Activated naive CD8-positive, alpha-beta T cell treated with anti-CD3 and anti-CD28 coated beads, Interleukin-2, amount 50 U/mL, for 24 hours (primary cell): ENCODE measurements around the gene ZBTB7C.

Experiments used
- ATAC-seq: fragments of 150-1000 bp; cut with Tn5 transposase; one replicate; pipeline ENCODE4 v1.10.0; 2021
- DNase-seq: peaks from one replicate; pipeline ENCODE4 v3.0.0; 2021
- H3K27ac Mint-ChIP-seq: one replicate; pipeline ENCODE4 v1.8.0; 2021; ENCODE audit warnings: mild to moderate bottlenecking, mixed read lengths
- H3K27me3 Mint-ChIP-seq: one replicate; pipeline ENCODE4 v1.8.0; 2021; ENCODE audit warnings: mixed read lengths
- H3K36me3 Mint-ChIP-seq: one replicate; pipeline ENCODE4 v1.8.0; 2021; ENCODE audit warnings: low read depth, mixed read lengths
- H3K4me1 Mint-ChIP-seq: one replicate; pipeline ENCODE4 v1.8.0; 2021; ENCODE audit warnings: mixed read lengths
- H3K4me3 Mint-ChIP-seq: one replicate; pipeline ENCODE4 v1.8.0; 2021; ENCODE audit warnings: mild to moderate bottlenecking, moderate library complexity, mixed read lengths
- H3K9me3 Mint-ChIP-seq: one replicate; pipeline ENCODE4 v1.8.0; 2021; ENCODE audit warnings: mixed read lengths

The ZBTB7C gene

DNA sequence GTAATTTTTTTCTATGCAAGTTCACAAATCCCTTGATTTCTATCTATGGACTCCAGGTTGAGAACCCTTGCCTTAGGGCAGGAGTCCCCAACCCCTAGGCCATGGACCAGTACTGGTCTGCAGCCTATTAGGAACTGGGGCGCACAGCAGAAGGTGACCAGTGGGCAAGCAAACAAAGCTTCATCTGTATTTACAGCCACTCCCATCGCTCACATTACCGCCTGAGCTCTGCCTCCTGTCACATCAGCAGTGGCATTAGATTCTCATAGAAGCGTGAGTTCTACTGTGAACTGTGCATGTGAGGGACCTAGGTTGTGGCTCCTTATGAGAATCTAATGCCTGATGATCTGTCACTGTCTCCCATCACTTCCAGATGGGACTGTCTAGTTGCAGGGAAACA, 408.5 kb downstream of the ZBTB7C start:
- Mint-ChIP-seq H3K27ac (no peak overlapping the region), H3K4me1 (peaks cover 2% of the 10 kb centered on the region), H3K4me3 (no peak overlapping the region), H3K36me3 (no peaks in the 10 kb centered on the region), H3K9me3 (peaks cover 14% of the 10 kb centered on the region), H3K27me3 (no peaks in the 10 kb centered on the region)
- ATAC-seq = no peak
- DNase-seq = no peak

- Mint-ChIP-seq H3K36me3 (no peaks in the 10 kb centered on the region), H3K27me3 (no peaks in the 10 kb centered on the region), H3K27ac (no peak overlapping the region), H3K4me1 (peaks cover 2% of the 10 kb centered on the region), H3K9me3 (peaks cover 14% of the 10 kb centered on the region), H3K4me3 (no peak overlapping the region)
- ATAC-seq (no peak), DNase-seq (no peak)
Observed at GRCh38 chr18:47999801-48000248, 409.4 kb downstream of the ZBTB7C start.

GRCh38 chr18:47997338-47997780, 411.8 kb downstream of the ZBTB7C start:
- Mint-ChIP-seq H3K36me3 (no peaks in the 10 kb centered on the region), H3K9me3 (peaks cover 14% of the 10 kb centered on the region), H3K4me1 (no peaks in the 10 kb centered on the region), H3K27me3 (no peaks in the 10 kb centered on the region), H3K4me3 (no peak overlapping the region), H3K27ac (no peak overlapping the region)
- DNase-seq (peak; percentile 47), ATAC-seq (no peak)

DNA sequence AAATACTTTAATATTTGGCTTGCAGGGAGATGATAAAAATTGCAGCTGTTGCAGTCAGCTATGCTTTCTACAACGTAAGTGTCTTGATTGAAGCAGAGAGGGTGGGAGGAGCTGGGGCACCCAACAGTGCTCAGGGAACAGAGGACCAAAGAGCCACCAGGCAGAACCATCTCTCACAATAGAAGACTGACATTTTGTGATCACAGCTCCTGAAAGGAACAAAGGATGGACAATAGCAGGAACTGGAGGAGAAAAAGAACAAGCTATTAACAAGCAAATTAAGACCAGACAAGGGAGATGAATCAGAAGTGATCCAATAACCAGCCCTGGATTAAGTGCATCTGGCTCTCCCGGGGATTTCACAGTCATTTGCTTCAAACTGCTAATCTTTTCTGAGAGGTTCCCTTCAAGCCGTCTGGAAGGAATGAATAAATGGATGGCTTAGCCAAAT, 413.1 kb downstream of the ZBTB7C start:
- Mint-ChIP-seq H3K27ac (no peak overlapping the region), H3K27me3 (no peaks in the 10 kb centered on the region), H3K9me3 (peaks cover 14% of the 10 kb centered on the region), H3K4me1 (no peaks in the 10 kb centered on the region), H3K4me3 (no peak overlapping the region), H3K36me3 (no peaks in the 10 kb centered on the region)
- no peak for DNase-seq
- no peak for ATAC-seq

DNA sequence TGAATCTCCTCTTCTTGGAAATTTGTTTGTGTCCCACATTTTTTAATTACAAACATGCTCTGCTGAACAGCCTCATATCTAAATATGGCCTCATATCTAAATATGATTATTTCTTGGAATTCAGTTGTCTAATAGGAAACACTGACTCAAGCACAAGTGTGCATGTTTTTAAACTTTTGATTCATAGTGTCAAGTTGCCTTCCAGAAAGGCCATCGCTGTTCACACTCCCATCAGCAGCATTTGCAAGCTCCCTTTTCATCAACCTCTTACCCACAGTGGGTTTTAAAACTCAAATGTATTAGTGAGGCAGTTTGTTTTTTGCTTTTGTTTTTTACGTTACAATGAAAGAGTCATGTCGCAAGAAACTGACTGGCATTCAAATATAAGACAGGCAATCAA, 413.5 kb downstream of the ZBTB7C start:
- DNase-seq (no peak), ATAC-seq (no peak)

GRCh38 chr18:47993409-47993808, 415.8 kb downstream of the ZBTB7C start:
- Mint-ChIP-seq H3K4me3 (no peak overlapping the region), H3K4me1 (no peaks in the 10 kb centered on the region), H3K9me3 (peaks cover 14% of the 10 kb centered on the region), H3K27ac (no peak overlapping the region), H3K36me3 (no peaks in the 10 kb centered on the region), H3K27me3 (no peaks in the 10 kb centered on the region)
- ATAC-seq = no peak
- no peak for DNase-seq

More for the DNA sequence above, 413.5 kb downstream of the ZBTB7C start:
- Mint-ChIP-seq H3K4me1 (no peaks in the 10 kb centered on the region), H3K4me3 (no peak overlapping the region), H3K9me3 (peaks cover 14% of the 10 kb centered on the region), H3K27ac (no peak overlapping the region), H3K27me3 (no peaks in the 10 kb centered on the region), H3K36me3 (no peaks in the 10 kb centered on the region)

- no peaks in the 10 kb centered on the region for H3K36me3 Mint-ChIP-seq
- H3K27ac Mint-ChIP-seq = no peak overlapping the region
- H3K9me3 Mint-ChIP-seq = peaks cover 14% of the 10 kb centered on the region
- no peaks in the 10 kb centered on the region for H3K4me1 Mint-ChIP-seq
- H3K4me3 Mint-ChIP-seq = no peak overlapping the region
- ATAC-seq = no peak
- H3K27me3 Mint-ChIP-seq = no peaks in the 10 kb centered on the region
- no peak for DNase-seq
Observed at GRCh38 chr18:47992976-47993375, 416.2 kb downstream of the ZBTB7C start.

DNA sequence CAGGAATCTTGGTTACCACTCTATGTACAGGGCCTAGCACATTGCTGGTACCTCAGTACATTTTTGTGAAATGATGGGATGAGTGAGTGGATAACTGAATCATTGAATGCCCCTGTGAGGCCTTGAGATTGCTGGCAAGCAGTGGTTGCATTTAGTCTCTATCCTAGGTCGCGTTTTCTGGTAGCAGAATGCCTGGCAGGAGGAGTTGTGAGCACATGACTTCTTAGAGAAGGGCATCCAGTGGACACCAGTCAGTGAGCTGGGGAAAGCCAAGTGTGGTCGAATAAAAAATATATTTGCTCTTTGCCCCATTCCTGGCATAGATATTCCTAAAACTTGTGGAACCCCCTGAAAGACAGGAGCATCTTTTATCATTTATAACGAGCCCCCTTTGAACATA, 416.9 kb downstream of the ZBTB7C start:
- Mint-ChIP-seq H3K4me3 (no peak overlapping the region), H3K36me3 (no peaks in the 10 kb centered on the region), H3K27ac (no peak overlapping the region), H3K4me1 (no peaks in the 10 kb centered on the region), H3K27me3 (no peaks in the 10 kb centered on the region), H3K9me3 (peaks cover 10% of the 10 kb centered on the region)
- DNase-seq = no peak
- ATAC-seq = no peak

GRCh38 chr18:47990981-47991380, 418.2 kb downstream of the ZBTB7C start:
- ATAC-seq = no peak
- H3K4me3 Mint-ChIP-seq = no peak overlapping the region
- no peak overlapping the region for H3K27ac Mint-ChIP-seq
- peaks cover 3% of the 10 kb centered on the region for H3K9me3 Mint-ChIP-seq
- no peak for DNase-seq
- H3K27me3 Mint-ChIP-seq = no peaks in the 10 kb centered on the region
- no peaks in the 10 kb centered on the region for H3K4me1 Mint-ChIP-seq
- H3K36me3 Mint-ChIP-seq = no peaks in the 10 kb centered on the region

DNA sequence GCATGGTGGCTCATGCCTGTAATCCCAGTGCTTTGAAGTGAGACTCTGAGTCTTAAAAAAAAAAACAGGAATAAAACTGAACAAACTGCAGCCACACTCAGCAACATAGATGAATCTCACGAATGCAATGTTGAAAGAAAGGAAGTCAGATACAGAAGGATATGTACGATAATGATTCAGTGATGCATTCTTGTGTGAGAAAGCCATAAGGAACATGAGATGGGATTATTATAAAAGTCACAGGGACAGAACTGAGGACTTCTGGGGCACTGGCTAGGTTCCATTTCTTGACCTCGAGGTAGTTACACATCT, 421.8 kb downstream of the ZBTB7C start:
- ATAC-seq (no peak), DNase-seq (no peak)
- H3K9me3 Mint-ChIP-seq = no peaks in the 10 kb centered on the region
- H3K36me3 Mint-ChIP-seq = no peaks in the 10 kb centered on the region
- no peak overlapping the region for H3K4me3 Mint-ChIP-seq
- H3K27me3 Mint-ChIP-seq = no peaks in the 10 kb centered on the region
- no peaks in the 10 kb centered on the region for H3K4me1 Mint-ChIP-seq
- H3K27ac Mint-ChIP-seq = no peak overlapping the region

GRCh38 chr18:47986620-47987387, 422.4 kb downstream of the ZBTB7C start:
- H3K27me3 Mint-ChIP-seq = no peaks in the 10 kb centered on the region
- ATAC-seq = peak; percentile 28
- no peaks in the 10 kb centered on the region for H3K4me1 Mint-ChIP-seq
- H3K36me3 Mint-ChIP-seq = no peaks in the 10 kb centered on the region
- no peak for DNase-seq
- H3K9me3 Mint-ChIP-seq = no peaks in the 10 kb centered on the region
- no peak overlapping the region for H3K27ac Mint-ChIP-seq
- no peak overlapping the region for H3K4me3 Mint-ChIP-seq

- Mint-ChIP-seq H3K4me3 (no peak overlapping the region), H3K27me3 (no peaks in the 10 kb centered on the region), H3K36me3 (no peaks in the 10 kb centered on the region), H3K9me3 (no peaks in the 10 kb centered on the region), H3K4me1 (no peaks in the 10 kb centered on the region), H3K27ac (no peak overlapping the region)
- DNase-seq (no peak), ATAC-seq (no peak)
Observed at GRCh38 chr18:47985866-47986265, 423.3 kb downstream of the ZBTB7C start.

- Mint-ChIP-seq H3K27ac (no peak overlapping the region), H3K4me1 (no peaks in the 10 kb centered on the region)
Observed at GRCh38 chr18:47984991-47985390, 424.2 kb downstream of the ZBTB7C start.

DNA sequence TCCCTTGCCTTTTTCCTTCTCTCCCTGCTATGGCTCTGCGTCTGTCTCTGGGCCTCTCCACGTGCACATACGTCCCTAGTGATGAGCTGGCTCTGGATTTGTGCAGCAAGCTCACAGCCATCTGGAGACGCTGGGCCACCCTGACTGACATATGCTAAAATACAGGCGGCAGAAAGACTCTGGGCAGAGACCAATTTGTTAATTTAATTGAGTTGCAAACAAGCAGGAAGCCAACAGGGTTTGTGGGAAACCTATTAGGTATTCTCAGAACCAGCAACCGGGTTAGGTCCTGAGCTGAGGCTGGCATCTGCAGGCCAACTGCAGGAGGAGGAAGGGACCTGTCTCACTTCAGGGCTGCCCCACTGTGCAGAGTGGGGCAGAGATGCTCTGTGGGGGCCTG, 425.2 kb downstream of the ZBTB7C start:
- no peak for ATAC-seq
- Mint-ChIP-seq H3K36me3 (no peaks in the 10 kb centered on the region), H3K27ac (no peak overlapping the region), H3K4me1 (no peaks in the 10 kb centered on the region), H3K27me3 (no peaks in the 10 kb centered on the region), H3K4me3 (no peak overlapping the region), H3K9me3 (no peaks in the 10 kb centered on the region)
- no peak for DNase-seq

More at GRCh38 chr18:47984991-47985390, 424.2 kb downstream of the ZBTB7C start:
- Mint-ChIP-seq H3K9me3 (no peaks in the 10 kb centered on the region), H3K36me3 (no peaks in the 10 kb centered on the region), H3K4me3 (no peak overlapping the region), H3K27me3 (no peaks in the 10 kb centered on the region)
- DNase-seq (no peak), ATAC-seq (no peak)

DNA sequence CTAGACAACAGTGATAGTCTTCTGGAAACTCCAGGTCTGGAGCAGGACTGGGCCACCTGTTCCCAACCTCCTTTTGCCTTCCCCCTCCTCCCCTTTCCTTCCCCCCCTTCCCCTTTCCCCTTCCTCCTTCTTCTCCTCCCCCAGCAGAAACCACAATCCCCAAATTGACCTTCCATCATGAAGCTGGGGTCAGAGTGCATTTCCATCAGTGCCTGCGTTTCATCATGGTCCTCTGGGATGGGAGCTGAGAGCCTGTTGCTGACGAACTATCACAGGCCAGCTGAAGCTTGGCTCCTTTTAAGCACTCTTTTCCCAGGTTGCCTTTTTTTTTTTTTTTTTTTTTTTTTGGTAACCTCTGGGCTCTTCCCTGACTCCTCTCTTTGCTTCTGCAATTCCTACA, 426.1 kb downstream of the ZBTB7C start:
- Mint-ChIP-seq H3K9me3 (no peaks in the 10 kb centered on the region), H3K4me3 (no peak overlapping the region), H3K36me3 (no peaks in the 10 kb centered on the region), H3K4me1 (no peaks in the 10 kb centered on the region), H3K27ac (no peak overlapping the region), H3K27me3 (no peaks in the 10 kb centered on the region)
- ATAC-seq = no peak
- DNase-seq = no peak

GRCh38 chr18:47981830-47982229, 427.4 kb downstream of the ZBTB7C start:
- Mint-ChIP-seq H3K9me3 (no peaks in the 10 kb centered on the region), H3K36me3 (no peaks in the 10 kb centered on the region), H3K4me3 (no peak overlapping the region), H3K27ac (no peak overlapping the region), H3K27me3 (no peaks in the 10 kb centered on the region), H3K4me1 (no peaks in the 10 kb centered on the region)
- DNase-seq (no peak), ATAC-seq (no peak)
